Measurements from ENCODE around the gene PTGER3.
"Not testable (repeated sequence)": the region's sequence is repeated elsewhere in the genome, so short reads cannot be mapped to it uniquely, and the experiment has no call there.

Gene PTGER3

GRCh38 chr1:71002709-71003475 is 44.7 kb downstream of the PTGER3 start:
- no peak for DNase-seq (ENCODE audit: low read depth)

GRCh38 chr1:71001624-71002023 is 46.0 kb downstream of the PTGER3 start:
- DNase-seq (ENCODE audit: low read depth) = no peak

- DNase-seq (ENCODE audit: low read depth) = no peak
Measured at GRCh38 chr1:70997793-70998192, 49.8 kb downstream of the PTGER3 start.

- no peak for DNase-seq (ENCODE audit: low read depth)
Measured at GRCh38 chr1:70994753-70995268, 52.8 kb downstream of the PTGER3 start.

GRCh38 chr1:70993798-70994197 is 53.8 kb downstream of the PTGER3 start:
- no peak for DNase-seq (ENCODE audit: low read depth)

GRCh38 chr1:70992521-70992920 is 55.1 kb downstream of the PTGER3 start:
- no peak for DNase-seq (ENCODE audit: low read depth)

GRCh38 chr1:70990469-70991253 is 57.0 kb downstream of the PTGER3 start:
- no peak for DNase-seq (ENCODE audit: low read depth)

- no peak for DNase-seq (ENCODE audit: low read depth)
Measured at GRCh38 chr1:70987497-70987896, 60.1 kb downstream of the PTGER3 start.

- DNase-seq (ENCODE audit: low read depth) = not testable (repeated sequence)
Measured at GRCh38 chr1:70985776-70986225, 61.8 kb downstream of the PTGER3 start.

- DNase-seq (ENCODE audit: low read depth) = not testable (repeated sequence)
Measured at GRCh38 chr1:70985278-70985677, 62.3 kb downstream of the PTGER3 start.

- DNase-seq (ENCODE audit: low read depth) = no peak
Measured at GRCh38 chr1:70980361-70980760, 67.3 kb downstream of the PTGER3 start.

- no peak for DNase-seq (ENCODE audit: low read depth)
Measured at GRCh38 chr1:70979881-70980280, 67.7 kb downstream of the PTGER3 start.

GRCh38 chr1:70979313-70979712 is 68.3 kb downstream of the PTGER3 start:
- no peak for DNase-seq (ENCODE audit: low read depth)

GRCh38 chr1:70978623-70979022 is 69.0 kb downstream of the PTGER3 start:
- DNase-seq (ENCODE audit: low read depth) = no peak

- DNase-seq (ENCODE audit: low read depth) = no peak
Measured at GRCh38 chr1:70977575-70977974, 70.0 kb downstream of the PTGER3 start.

- DNase-seq (ENCODE audit: low read depth) = no peak
Measured at GRCh38 chr1:70977041-70977440, 70.6 kb downstream of the PTGER3 start.

GRCh38 chr1:70973754-70974153 is 73.9 kb downstream of the PTGER3 start:
- no peak for DNase-seq (ENCODE audit: low read depth)

- no peak for DNase-seq (ENCODE audit: low read depth)
Measured at GRCh38 chr1:70970407-70970806, 77.2 kb downstream of the PTGER3 start.

GRCh38 chr1:70966018-70966638 is 81.5 kb downstream of the PTGER3 start:
- no peak for DNase-seq (ENCODE audit: low read depth)

- no peak for DNase-seq (ENCODE audit: low read depth)
Measured at GRCh38 chr1:70963374-70963773, 84.2 kb downstream of the PTGER3 start.

GRCh38 chr1:70961374-70961975 is 86.1 kb downstream of the PTGER3 start:
- DNase-seq (ENCODE audit: low read depth) = no peak

- no peak for DNase-seq (ENCODE audit: low read depth)
Measured at GRCh38 chr1:70948396-70949017, 99.1 kb downstream of the PTGER3 start.
